GM12878 (cell line): ENCODE measurements around the gene COL15A1. TPM values are rescaled to one million over a fixed set of nuclear protein-coding genes. Genes with fewer than 3 reads are reported as not detected.

Source experiments
- ATAC-seq: fragments of 200-7000 bp; cut with Tn5 transposase; 3 replicates; pipeline ENCODE4 v1.9.1; 2020; ENCODE audit warnings: mild to moderate bottlenecking, moderate library complexity
- BruUV-seq: library from RNA; stranded (reverse); fragments of 400-500 nt; replicated peaks from 2 replicates; lab custom pipeline; 2021; lab: Mats Ljungman, UMichigan
- CTCF ChIA-PET: fragments of 300-600 bp; sonication (Branson Sonifier 250); formaldehyde crosslinking; extraction: SDS; loops from one replicate; lab custom pipeline; 2021; ENCODE audit warnings: inconsistent platforms; lab: Yijun Ruan, JAX
- POLR2A ChIA-PET: fragments of 350-600 bp; formaldehyde crosslinking; extraction: SDS; loops from one replicate; lab custom pipeline; 2021; ENCODE audit warnings: inconsistent platforms; lab: Charles Lee
- RAD21 ChIA-PET: fragments of 300-600 bp; sonication (Branson Sonifier 250); formaldehyde crosslinking; loops from one replicate; lab custom pipeline; 2023; ENCODE audit warnings: antibody characterized with exemption; ENCODE audit not compliant: unreplicated experiment; lab: Charles Lee
- SMC1A ChIA-PET: fragments of 300-600 bp; sonication (Branson Sonifier 250); formaldehyde crosslinking; loops from one replicate; lab custom pipeline; 2023; ENCODE audit not compliant: unreplicated experiment, uncharacterized antibody; lab: Charles Lee
- DNase-seq: peaks from one replicate; pipeline ENCODE4 v3.0.0-alpha.2; 2011; ENCODE audit warnings: low read depth, low spot score
- FAIRE-seq: peaks from 3 replicates; lab custom pipeline; 2011; peaks lifted over from hg19 to GRCh38; lab: Jason Lieb, UNC
- H2AFZ ChIP-seq: 2 replicates; pipeline ENCODE4 v1.6.0; 2011; ENCODE audit warnings: low read depth, low read length, control low read depth; ENCODE audit not compliant: control insufficient read depth
- H3K27ac ChIP-seq: 2 replicates; pipeline ENCODE4 v1.5.1; 2011; ENCODE audit warnings: control low read depth; ENCODE audit not compliant: control insufficient read depth, insufficient read depth
- H3K27me3 ChIP-seq, 2 experiments: replicated peaks in 1 of 2; 2 replicates each; pipeline versions ENCODE4 v1.6.0 to v1.6.1; 2011; ENCODE audit warnings: low read length in 1 of 2; ENCODE audit not compliant: control insufficient read depth in 2 of 2, insufficient read depth in 2 of 2
- H3K36me3 ChIP-seq, 2 experiments: 2 replicates each; pipeline ENCODE4 v1.5.1; 2011; ENCODE audit warnings: low read length in 1 of 2; ENCODE audit not compliant: control insufficient read depth in 2 of 2, insufficient read depth in 2 of 2
- H3K4me1 ChIP-seq: 2 replicates; pipeline ENCODE4 v1.6.1; 2011; ENCODE audit warnings: mild to moderate bottlenecking, low read length, moderate library complexity, mixed read lengths; ENCODE audit not compliant: control insufficient read depth, insufficient read depth
- H3K4me2 ChIP-seq: 2 replicates; pipeline ENCODE4 v1.6.0; 2011; ENCODE audit warnings: control low read depth; ENCODE audit not compliant: control insufficient read depth, insufficient read depth
- H3K4me3 ChIP-seq: fragments of 200-600 bp; sonication (generic); 2 replicates; pipeline ENCODE4 v1.5.1; 2016
- H3K79me2 ChIP-seq: 2 replicates; pipeline ENCODE4 v1.6.0; 2011; ENCODE audit warnings: low read length; ENCODE audit not compliant: control insufficient read depth, insufficient read depth
- H3K9ac ChIP-seq: 2 replicates; pipeline ENCODE4 v1.8.0; 2011; ENCODE audit warnings: low read length, control low read depth, mixed read lengths; ENCODE audit not compliant: control insufficient read depth, insufficient read depth
- H3K9me3 ChIP-seq: replicated peaks from 3 replicates; pipeline ENCODE4 v1.5.1; 2011; ENCODE audit warnings: mild to moderate bottlenecking, low read length; ENCODE audit not compliant: control insufficient read depth, insufficient read depth
- H4K20me1 ChIP-seq: 2 replicates; pipeline ENCODE4 v1.6.0; 2011; ENCODE audit not compliant: control insufficient read depth, insufficient read depth
- ASH2L ChIP-seq: fragments of 300-600, 200-600 bp; sonication (generic); IDR thresholded peaks from 2 replicates; pipeline ENCODE4 v1.6.1; 2017; ENCODE audit warnings: low read depth, mild to moderate bottlenecking, borderline replicate concordance
- CBFB ChIP-seq: IDR thresholded peaks from 2 replicates; pipeline ENCODE4 v1.6.1; 2016; ENCODE audit warnings: antibody characterized with exemption, low read depth
- CREB1 ChIP-seq: IDR thresholded peaks from 2 replicates; pipeline ENCODE4 v1.6.1; 2012; ENCODE audit warnings: low read depth, mild to moderate bottlenecking, inconsistent platforms
- IRF3 ChIP-seq: fragments of 450-650 bp; IDR thresholded peaks from 2 replicates; pipeline ENCODE4 v1.6.1; 2014; ENCODE audit warnings: mild to moderate bottlenecking
- KLF5 ChIP-seq: fragments of 450-650 bp; IDR thresholded peaks from 2 replicates; pipeline ENCODE4 v1.6.1; 2014; ENCODE audit warnings: mild to moderate bottlenecking; ENCODE audit not compliant: partially characterized antibody
- MTA2 ChIP-seq: fragments of 450-650 bp; IDR thresholded peaks from 2 replicates; pipeline ENCODE4 v1.6.1; 2016; ENCODE audit warnings: low read depth, mild to moderate bottlenecking, moderate library complexity
- MTA3 ChIP-seq: IDR thresholded peaks from 2 replicates; pipeline ENCODE4 v1.6.1; 2012; ENCODE audit warnings: low read length, inconsistent platforms, borderline replicate concordance
- MYC ChIP-seq: IDR thresholded peaks from 2 replicates; pipeline ENCODE4 v1.6.1; 2011; ENCODE audit warnings: mild to moderate bottlenecking, low read length, moderate library complexity, inconsistent platforms; ENCODE audit not compliant: insufficient read depth, insufficient replicate concordance, insufficient read length, severe bottlenecking
- POLR2AphosphoS2 ChIP-seq: IDR thresholded peaks from 2 replicates; pipeline ENCODE4 v1.6.1; 2011; ENCODE audit warnings: low read depth, mild to moderate bottlenecking, low read length, improper control_type of control experiment, moderate library complexity
- RCOR1 ChIP-seq: conservative IDR thresholded peaks from 2 replicates; pipeline ENCODE4 v1.6.1; 2012; ENCODE audit warnings: low read depth, low read length, improper control_type of control experiment
- TARDBP ChIP-seq: IDR thresholded peaks from 2 replicates; pipeline ENCODE4 v1.6.1; 2016; ENCODE audit warnings: borderline replicate concordance
- TBL1XR1 ChIP-seq: IDR thresholded peaks from 2 replicates; pipeline ENCODE4 v1.6.1; 2012; ENCODE audit warnings: low read depth, low read length, improper control_type of control experiment
- WGBS: methylation state at CpG from one replicate; pipeline ENCODE4 v1.1.6; 2016; ENCODE audit warnings: low lambda C conversion rate; ENCODE audit not compliant: insufficient replicate concordance, insufficient coverage; ENCODE audit errors: missing lambda C conversion rate; 5-methylcytosine and 5-hydroxymethylcytosine counted together
- in situ Hi-C: fragments of 300-500 bp; cut with MboI; formaldehyde crosslinking; loops from 9 replicates; pipeline ENCODE4 v1.14.3; 2018; ENCODE audit warnings: mixed read lengths
- intact Hi-C: fragments of 100-400 bp; cut with micrococcal nuclease; formaldehyde crosslinking; loops from one replicate; pipeline ENCODE4 v1.14.2; 2022; ENCODE audit not compliant: unreplicated experiment
- polyA plus RNA-seq, 11 experiments: library from polyadenylated mRNA; depleted of rRNA in 4 of 11; unstranded in 6 of 11; stranded (reverse) in 5 of 11; fragments of >200 nt; fragmentation: Nextera tagmentation in 4 of 11; fragmentation: Illumina TruSeq in 1 of 11; extraction: Ambion mirVana in 4 of 11; extraction: Trizol in 1 of 11; gene quantifications; 1 replicate in 1 of 11; 2 replicates in 10 of 11; pipeline versions ENCODE4 v1.2.1 to v1.2.3, GENCODE V29; 2011 to 2016; ENCODE audit warnings: inconsistent platforms in 2 of 11, missing spikeins in 2 of 11, low read depth in 1 of 11
- total RNA-seq, 4 experiments: library from RNA; depleted of rRNA in 3 of 4; stranded (reverse); fragments of >200 nt in 3 of 4; fragmentation: Illumina TruSeq in 1 of 4; extraction: Trizol in 1 of 4; gene quantifications; 2 replicates each; pipeline versions ENCODE4 v1.2.1 to v1.2.3, GENCODE V29; 2013 to 2021
- TF ChIP-seq, protein P1 (sequence below), 3 experiments: IDR thresholded peaks in 2 of 3; conservative IDR thresholded peaks in 1 of 3; 2 replicates each; pipeline ENCODE4 v1.5.1; 2011; ENCODE audit warnings: low read depth in 3 of 3, low read length in 3 of 3, mild to moderate bottlenecking in 3 of 3, control low read depth in 2 of 3, moderate library complexity in 2 of 3, inconsistent platforms in 1 of 3, mixed read lengths in 1 of 3; ENCODE audit not compliant: control insufficient read depth in 2 of 3, insufficient read depth in 1 of 3; ENCODE audit errors: extremely low read depth in 1 of 3

Gene COL15A1
- total and polyA plus RNA-seq, 10 of the 15 experiments (the other 5 are each of a cell fraction or from before 2014, with no cell fraction given), result 0.01 to 0.28 (median 0.06) TPM; not detected in 2

DNA sequence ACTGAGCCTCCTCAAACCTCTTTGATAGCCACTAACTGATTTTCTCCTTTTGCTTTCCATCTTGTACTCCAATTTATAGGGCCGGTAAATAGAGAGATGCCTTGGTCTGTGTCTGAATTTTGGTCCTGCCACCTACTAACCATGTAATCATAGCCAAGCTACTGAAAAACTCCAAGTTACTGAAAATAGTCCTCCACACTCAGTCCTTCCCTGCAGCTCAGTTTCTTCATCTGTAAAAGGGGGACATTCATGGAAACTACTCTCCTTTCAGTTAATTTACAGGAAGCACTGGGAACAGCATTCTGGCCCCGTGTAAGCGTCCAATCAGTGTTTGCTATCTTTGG is 131.2 kb downstream of the COL15A1 start:
- ChIA-PET CTCF (interaction anchor here (0.8 kb wide), 1 partner anchor 16 kb away, joined by 3 read pairs; no protein-coding TSS in a partner anchor), POLR2A (no interaction called here), SMC1A (no interaction called here)

More for the DNA sequence above, 131.2 kb downstream of the COL15A1 start:
- no peak for DNase-seq
- no peak overlapping the region for H3K27ac ChIP-seq
- no peak for FAIRE-seq
- BruUV-seq, result no TSS peak
- peaks cover 6% of the 10 kb centered on the region; the same call in 1 of the 2 replicates for H3K4me1 ChIP-seq
- no peaks in the 10 kb centered on the region for H3K79me2 ChIP-seq
- no peak overlapping the region for H3K4me2 ChIP-seq
- no peaks in the 10 kb centered on the region for H3K9me3 ChIP-seq
- ATAC-seq, result no peak
- RAD21 ChIA-PET, result interaction anchor here (1.0 kb wide), 1 partner anchor 59 kb away, joined by 3 read pairs; no protein-coding TSS in a partner anchor
- H3K27me3 ChIP-seq, result no peaks in the 10 kb centered on the region
- 88% methylated on average over 3 of the region's 3 CpGs for WGBS
- in situ Hi-C loops (no loop called here), intact Hi-C loops (no loop called here)
- H2AFZ ChIP-seq, result no peak overlapping the region
- no peak overlapping the region for H3K9ac ChIP-seq
- H4K20me1 ChIP-seq, result no peaks in the 10 kb centered on the region
- H3K36me3 ChIP-seq, result no peaks in the 10 kb centered on the region
- TF ChIP-seq IRF3 (no peak), TARDBP (no peak), POLR2AphosphoS2 (no peak), CBFB (no peak), TBL1XR1 (no peak), MTA2 (no peak), ASH2L (no peak), CREB1 (no peak), KLF5 (no peak), MTA3 (no peak), RCOR1 (no peak), MYC (no peak)
- TF ChIP-seq, protein P1, sequence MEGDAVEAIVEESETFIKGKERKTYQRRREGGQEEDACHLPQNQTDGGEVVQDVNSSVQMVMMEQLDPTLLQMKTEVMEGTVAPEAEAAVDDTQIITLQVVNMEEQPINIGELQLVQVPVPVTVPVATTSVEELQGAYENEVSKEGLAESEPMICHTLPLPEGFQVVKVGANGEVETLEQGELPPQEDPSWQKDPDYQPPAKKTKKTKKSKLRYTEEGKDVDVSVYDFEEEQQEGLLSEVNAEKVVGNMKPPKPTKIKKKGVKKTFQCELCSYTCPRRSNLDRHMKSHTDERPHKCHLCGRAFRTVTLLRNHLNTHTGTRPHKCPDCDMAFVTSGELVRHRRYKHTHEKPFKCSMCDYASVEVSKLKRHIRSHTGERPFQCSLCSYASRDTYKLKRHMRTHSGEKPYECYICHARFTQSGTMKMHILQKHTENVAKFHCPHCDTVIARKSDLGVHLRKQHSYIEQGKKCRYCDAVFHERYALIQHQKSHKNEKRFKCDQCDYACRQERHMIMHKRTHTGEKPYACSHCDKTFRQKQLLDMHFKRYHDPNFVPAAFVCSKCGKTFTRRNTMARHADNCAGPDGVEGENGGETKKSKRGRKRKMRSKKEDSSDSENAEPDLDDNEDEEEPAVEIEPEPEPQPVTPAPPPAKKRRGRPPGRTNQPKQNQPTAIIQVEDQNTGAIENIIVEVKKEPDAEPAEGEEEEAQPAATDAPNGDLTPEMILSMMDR (IDR thresholded peaks at IDR 0.05 in 2 of 3, conservative IDR thresholded peaks at IDR 0.05 in 1 of 3; ENCODE audit: control insufficient read depth in 2 of 3, extremely low read depth in 1 of 3, insufficient read depth in 1 of 3, low read depth in 3 of 3, low read length in 3 of 3), result no peak
- no peak overlapping the region for H3K4me3 ChIP-seq
